ENCODE data around the gene CDH5. TPM values are rescaled to one million over a fixed set of nuclear protein-coding genes. Genes with fewer than 3 reads are reported as not detected.
"Not testable (repeated sequence)": the region's sequence is repeated elsewhere in the genome, so short reads cannot be mapped to it uniquely, and the experiment has no call there.

CDH5 gene
- total RNA-seq, 1 donor from 2014 or later = not detected

GRCh38 chr16:66437391-66437945 is 71.0 kb downstream of the CDH5 start:
- intact Hi-C loops (cut with micrococcal nuclease) = no loop called here

DNA sequence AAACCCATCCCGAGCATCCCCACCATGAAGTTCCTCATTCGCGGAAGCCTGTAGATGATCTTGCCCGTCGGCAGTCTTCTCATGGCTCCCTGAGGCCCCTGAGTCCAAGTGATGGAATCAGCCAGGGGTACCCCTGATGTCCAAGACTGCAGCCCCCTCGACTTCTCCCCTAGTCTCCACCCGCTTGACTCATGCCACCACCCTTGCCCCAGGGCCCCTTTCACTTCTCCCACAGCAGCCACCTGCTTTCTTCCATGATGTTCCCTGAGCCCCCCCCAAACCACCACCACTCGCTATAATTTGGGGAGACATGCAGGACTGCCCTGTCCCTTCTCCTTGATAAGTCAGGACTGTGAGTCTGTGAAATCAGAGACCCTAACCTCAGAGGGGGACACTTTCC is 72.0 kb downstream of the CDH5 start:
- intact Hi-C loops (cut with micrococcal nuclease) = no loop called here

DNA sequence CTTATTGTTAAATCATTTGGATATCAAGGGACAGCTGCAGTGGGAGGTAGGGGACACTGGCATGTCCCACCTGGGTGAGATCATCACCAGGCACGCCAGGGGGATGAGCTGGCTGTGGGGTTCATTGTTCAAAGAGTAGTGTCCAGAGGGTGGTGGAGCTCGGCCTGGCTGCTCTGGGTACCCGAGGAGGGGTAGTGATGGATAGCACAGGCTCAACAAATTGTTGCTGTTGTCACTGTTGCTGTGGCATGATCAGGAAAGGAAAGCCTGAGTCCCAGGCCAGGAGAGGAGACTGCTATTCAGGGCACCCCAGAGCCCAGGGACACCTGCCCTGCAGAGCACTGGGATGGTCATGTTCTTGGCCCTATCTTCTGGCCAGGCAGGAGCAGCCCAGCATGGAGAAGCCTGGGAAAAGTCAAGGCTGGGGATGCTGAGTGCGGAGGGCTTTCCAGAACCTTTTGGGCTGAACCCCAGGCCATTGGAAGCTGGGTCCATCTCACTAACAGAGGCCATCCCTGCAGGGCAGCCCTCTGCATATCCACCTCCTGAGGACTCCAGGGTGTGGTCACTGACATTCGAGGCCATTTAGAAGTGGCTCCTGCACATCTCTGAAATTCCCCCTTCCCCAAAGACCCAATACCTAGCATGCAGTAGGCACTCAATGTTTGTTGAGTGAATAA is 72.7 kb downstream of the CDH5 start:
- intact Hi-C loops (cut with micrococcal nuclease) = no loop called here

DNA sequence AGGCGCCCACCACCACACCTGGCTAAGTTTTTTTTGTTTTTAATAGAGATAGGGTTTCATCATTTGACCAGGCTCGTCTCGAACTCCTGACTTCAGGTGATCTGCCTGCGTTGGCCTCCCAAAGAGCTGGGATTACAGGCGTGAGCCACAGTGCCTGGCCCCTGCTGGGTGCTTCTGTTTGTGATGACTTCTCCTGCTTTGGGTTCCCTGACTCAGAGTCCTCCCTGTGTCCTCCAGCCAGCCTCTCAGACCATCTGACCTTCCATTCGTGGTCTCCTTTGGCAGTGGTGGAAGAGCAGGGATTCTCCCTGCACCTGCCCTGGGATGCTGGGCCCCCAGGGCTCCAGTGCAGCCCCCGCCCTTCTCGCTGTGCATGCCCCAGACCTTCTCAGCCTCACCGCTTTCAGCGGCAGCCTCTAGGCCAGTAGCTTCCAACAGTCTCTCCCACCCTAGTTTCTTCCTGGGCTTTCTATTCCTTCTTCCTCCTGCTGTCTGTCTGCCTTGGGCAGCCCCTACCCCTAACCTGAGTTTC is 73.8 kb downstream of the CDH5 start:
- intact Hi-C loops (cut with micrococcal nuclease) = no loop called here

DNA sequence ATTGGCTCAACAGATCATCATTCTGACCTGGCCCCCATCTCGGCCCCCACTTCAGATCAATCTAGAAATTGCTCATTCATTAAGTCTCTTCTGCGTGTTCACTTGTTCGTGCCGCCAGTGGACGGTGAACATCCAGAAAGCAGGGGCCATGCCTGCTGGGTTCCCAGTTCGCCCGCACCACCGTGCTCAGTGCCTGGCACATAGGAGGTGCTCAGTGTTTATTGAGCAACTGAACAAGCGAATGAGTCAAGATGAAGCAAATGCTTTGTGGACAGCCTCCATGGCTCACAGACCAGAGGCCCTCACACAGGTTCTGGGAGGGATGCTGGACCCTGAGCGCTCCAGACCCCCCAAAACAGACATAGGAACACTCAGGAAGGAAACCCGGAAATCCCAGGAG is 74.5 kb downstream of the CDH5 start:
- intact Hi-C loops (cut with micrococcal nuclease) = no loop called here

GRCh38 chr16:66441586-66442375 is 75.3 kb downstream of the CDH5 start:
- intact Hi-C loops (cut with micrococcal nuclease) = no loop called here

DNA sequence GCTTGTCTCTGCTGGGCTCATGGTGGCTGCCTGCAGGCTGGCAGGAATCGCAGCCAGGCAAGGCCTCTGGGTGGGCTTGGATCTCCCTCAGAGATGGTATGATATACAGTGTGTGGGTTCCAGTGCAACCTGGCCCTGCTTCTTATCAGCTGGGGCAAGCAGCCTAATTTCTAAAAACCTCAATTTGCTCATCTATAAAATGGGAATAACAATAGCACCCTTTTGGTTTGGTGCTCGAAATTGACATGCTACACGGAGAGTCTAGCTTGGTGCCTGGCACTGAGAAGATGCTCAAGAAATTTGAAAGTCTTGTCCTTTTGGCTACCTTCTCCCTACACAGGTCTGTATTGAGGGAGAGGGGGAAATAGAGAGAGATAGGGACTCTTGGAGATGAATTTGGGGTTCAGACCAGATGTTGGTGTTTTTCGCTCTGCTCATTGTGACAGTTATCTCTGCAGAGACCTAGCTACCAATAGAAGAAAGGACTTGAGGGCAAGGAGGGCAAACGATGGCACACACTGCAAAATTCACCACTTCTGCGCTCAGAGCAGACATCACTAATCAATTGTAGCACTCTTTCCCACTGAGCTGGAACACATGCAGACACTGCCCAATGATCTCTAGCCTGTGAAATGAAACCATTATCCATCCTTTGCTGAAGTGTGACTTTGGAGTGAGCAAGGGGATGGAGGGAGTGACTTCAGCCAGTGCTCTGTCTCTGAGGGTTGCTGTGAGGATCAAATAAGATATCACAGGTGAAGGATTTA is 76.2 kb downstream of the CDH5 start:
- intact Hi-C loops (cut with micrococcal nuclease) = no loop called here

GRCh38 chr16:66443269-66443652 is 76.8 kb downstream of the CDH5 start:
- intact Hi-C loops (cut with micrococcal nuclease) = no loop called here

DNA sequence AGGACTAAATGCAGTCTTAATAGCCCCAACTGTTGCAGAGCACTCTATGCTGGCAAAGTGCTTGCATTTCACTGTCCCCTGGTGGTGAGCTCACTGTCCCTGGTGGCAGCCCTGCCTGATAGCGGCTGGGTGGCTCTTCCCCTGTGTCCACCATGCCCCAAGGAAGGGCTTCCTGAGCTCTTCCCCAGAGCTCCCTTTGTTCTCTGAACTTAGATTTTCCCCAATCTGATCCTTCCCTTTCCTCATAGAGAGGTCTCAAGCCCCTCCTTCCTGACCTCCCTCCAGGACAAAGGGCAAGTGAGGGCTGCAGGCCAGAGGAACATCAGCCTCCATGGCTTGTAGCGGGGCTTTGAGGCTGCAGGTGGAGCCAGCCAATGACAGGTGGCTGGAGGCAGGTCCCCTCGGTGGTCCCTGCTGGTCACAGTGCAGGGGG is 77.6 kb downstream of the CDH5 start:
- intact Hi-C loops (cut with micrococcal nuclease) = no loop called here

DNA sequence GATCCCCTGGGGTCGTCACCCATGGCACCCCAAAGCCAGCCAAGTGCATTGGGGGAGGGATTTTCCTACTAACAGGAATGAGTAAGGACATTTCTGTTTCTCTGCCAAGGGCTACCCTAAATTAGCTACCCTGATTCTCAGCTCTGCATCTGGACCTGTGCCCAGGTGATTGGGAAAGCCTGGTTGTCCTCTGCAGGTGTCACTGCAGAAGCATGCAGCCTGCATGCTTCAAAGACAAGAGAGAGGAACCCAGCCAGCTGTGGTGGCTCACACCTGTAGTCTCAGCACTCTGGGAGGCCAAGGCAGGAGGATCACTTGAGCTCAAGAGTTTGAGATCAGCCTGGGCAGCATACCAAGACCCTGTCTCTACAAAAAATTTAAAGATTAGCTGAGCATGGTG is 80.2 kb downstream of the CDH5 start:
- intact Hi-C loops (cut with micrococcal nuclease) = no loop called here

DNA sequence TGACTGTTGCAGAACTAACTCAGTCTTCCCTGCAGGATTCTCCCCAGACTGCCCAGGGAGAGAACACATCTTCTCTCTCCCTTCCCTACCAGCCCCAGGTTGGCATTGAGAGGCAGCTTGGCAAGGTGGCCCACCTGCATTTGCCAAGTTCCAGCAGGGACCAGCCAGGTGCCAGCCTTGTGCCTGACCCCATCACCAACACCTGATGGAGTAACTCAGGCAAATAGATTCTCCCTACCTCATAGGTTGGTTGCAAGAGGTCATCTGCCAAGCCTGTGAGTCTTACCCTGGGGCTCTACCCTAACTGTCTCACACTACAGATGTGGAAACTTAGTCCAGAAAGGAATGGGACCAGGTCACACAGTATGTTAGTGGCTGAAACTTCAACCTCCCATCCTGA is 81.0 kb downstream of the CDH5 start:
- intact Hi-C loops (cut with micrococcal nuclease) = no loop called here

DNA sequence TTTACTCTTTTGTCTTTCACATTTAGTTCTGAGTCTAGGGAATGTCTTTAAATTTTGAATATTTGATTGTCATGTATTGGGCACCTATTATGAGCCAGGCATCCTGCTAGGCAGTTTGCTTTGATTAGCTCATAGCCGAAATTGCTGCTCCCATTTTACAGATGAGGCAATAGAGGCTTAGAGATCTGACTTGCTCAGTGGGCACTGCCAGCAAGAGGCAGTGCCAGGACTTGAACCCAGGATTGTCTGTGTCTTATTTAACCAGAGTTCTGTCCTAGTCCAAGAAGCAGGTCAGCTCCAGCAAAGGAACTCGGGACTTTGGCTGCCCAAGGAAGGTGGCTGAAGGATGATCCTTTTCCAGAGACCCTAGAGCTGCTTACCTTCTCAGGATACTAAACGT is 85.1 kb downstream of the CDH5 start:
- intact Hi-C loops (cut with micrococcal nuclease) = no loop called here

DNA sequence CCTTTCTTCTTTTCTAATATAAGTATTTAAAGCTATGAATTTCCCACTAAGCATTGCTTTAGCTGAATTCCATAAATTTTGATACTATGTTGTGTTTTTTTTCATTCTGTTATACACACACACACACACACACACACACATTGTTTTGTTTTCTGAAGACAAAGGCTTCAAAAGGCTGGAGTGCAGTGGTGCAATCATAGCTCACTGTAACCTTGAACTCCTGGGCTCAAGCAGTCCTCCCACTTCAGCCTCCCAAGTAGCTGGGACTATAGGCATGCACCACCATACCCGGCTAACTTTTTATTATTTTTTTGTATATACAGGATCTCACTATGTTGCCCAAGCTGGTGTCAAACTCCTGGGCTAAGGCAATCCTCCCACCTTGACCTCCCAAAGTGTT is 86.7 kb downstream of the CDH5 start:
- intact Hi-C loops (cut with micrococcal nuclease) = not testable (repeated sequence)

Other genes with a start within 250 kb of the CDH5 start
- gene BEAN1, start 60.6 kb downstream of the CDH5 start, total RNA-seq = 0.10 TPM in 1 of 2 replicates, not detected in the other
- gene TK2, start 183.4 kb downstream of the CDH5 start, total RNA-seq = 17.6 and 21.7 TPM in 2 replicates
- 253 and 270 TPM in 2 replicates for gene CKLF, start 185.9 kb downstream of the CDH5 start, total RNA-seq
- gene CMTM1, start 199.7 kb downstream of the CDH5 start, total RNA-seq = 33.5 and 35.1 TPM in 2 replicates
- gene CMTM2, start 212.8 kb downstream of the CDH5 start, total RNA-seq = 3.1 and 3.4 TPM in 2 replicates
- gene CMTM3, start 238.0 kb downstream of the CDH5 start, total RNA-seq = 131 and 135 TPM in 2 replicates

Data from T-helper 1 cell treated with Interleukin-12 subunit alpha and Interleukin-12 subunit beta and Interleukin-4 antibody, amounts not matched to agents 30 ng/mL and 1 ng/mL, for 36 hours (primary cell).